Fibroblast of mammary gland (primary cell): ENCODE results near the gene NRXN3.

ENCODE experiments used
- DNase-seq: peaks from one replicate; pipeline ENCODE4 v3.0.0-alpha.2; 2010; ENCODE audit warnings: low read depth
- H3K4me3 ChIP-seq: 2 replicates; pipeline ENCODE4 v1.5.1; 2011; ENCODE audit warnings: low read depth, mild to moderate bottlenecking, low read length, moderate library complexity; ENCODE audit not compliant: control insufficient read depth
- CTCF ChIP-seq: conservative IDR thresholded peaks from 2 replicates; pipeline ENCODE4 v1.5.1; 2011; ENCODE audit warnings: low read depth, low read length, inconsistent platforms; ENCODE audit not compliant: control insufficient read depth, insufficient read depth

The NRXN3 gene

GRCh38 chr14:79608446-79608845, 1438.3 kb downstream of the NRXN3 start:
- no peak for DNase-seq
- H3K4me3 ChIP-seq: no peak overlapping the region
- TF ChIP-seq CTCF: no peak

DNA sequence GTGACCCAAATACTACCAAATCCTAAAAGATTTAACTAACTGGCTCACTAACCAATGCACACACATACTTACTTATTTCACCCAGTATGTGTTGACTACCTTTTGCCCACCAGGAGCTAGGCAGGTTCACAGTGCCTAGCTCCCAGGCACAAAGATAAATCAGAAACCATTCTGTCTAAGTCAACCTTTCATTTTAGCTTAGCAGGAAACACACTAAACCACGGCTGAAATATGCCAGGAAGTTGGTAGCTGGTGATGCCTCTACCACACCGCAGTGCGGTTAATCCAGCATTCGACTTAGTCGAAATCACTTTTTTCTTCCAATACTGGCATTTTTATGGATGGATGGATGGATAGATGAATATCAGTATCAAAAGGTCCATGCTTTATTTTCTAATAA, 1443.5 kb downstream of the NRXN3 start:
- no peak for DNase-seq
- no peak for TF ChIP-seq CTCF
- no peak overlapping the region for H3K4me3 ChIP-seq

DNA sequence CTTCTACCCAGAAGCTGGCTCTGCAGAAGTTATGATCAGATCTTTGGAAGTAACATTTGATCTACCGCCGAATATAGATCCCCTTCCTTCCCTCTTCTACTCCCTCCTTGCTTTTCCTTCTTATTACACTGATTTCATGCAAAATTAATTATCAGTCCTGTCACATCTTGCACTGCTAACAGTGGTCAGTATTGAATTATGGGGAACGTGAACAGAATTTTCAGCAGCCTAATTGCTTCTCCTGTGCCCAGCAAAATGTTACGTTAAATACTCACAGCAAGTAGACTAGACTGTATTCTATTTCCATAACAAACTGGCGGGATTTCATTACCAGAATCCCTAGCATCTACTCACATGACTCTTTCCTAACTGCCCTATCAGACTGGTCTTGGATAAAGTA, 1444.3 kb downstream of the NRXN3 start:
- DNase-seq: no peak
- H3K4me3 ChIP-seq: no peak overlapping the region
- no peak for TF ChIP-seq CTCF

DNA sequence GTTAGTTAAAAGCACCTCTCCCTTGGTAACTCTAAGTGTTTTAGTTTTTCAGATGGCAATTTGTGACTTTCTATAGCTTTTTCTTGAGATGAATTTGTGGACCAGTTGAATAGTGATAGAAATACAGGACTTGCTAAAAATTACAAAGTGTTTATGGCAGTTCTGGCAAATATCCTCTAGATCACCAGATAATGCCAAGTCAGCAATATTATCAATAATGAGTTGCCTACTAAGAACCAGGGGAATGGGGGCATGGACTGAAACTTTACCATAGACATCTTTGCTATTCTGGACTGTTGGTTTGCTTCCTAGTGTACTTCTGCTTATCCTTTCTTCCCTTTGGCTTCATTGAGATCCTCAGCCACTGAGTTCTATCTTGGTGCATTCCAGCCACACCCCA, 1456.9 kb downstream of the NRXN3 start:
- no peak for TF ChIP-seq CTCF
- no peak overlapping the region for H3K4me3 ChIP-seq
- DNase-seq: no peak

- no peak for DNase-seq
- no peak for TF ChIP-seq CTCF
Measured at GRCh38 chr14:79629411-79630287, 1459.5 kb downstream of the NRXN3 start.

GRCh38 chr14:79630288-79630960, 1460.3 kb downstream of the NRXN3 start:
- DNase-seq: no peak
- no peak for TF ChIP-seq CTCF
- H3K4me3 ChIP-seq: no peak overlapping the region

More at GRCh38 chr14:79629411-79630287, 1459.5 kb downstream of the NRXN3 start:
- no peak overlapping the region for H3K4me3 ChIP-seq
